22Rv1 (cell line): ENCODE data around the gene SLC2A9.

ENCODE experiments used
- CTCF ChIP-seq: fragments of 450-650 bp; IDR thresholded peaks from 2 replicates; pipeline ENCODE4 v1.5.1; 2017; ENCODE audit warnings: mild to moderate bottlenecking
- ZFX ChIP-seq: fragments of 450-650 bp; IDR thresholded peaks from 2 replicates; pipeline ENCODE4 v1.6.1; 2017; ENCODE audit warnings: antibody characterized with exemption, borderline replicate concordance

GRCh38 chr4:9870165-9870790 lies 151.0 kb downstream of the SLC2A9 start:
- TF ChIP-seq CTCF = no peak
- TF ChIP-seq ZFX = no peak
